Chondrocyte (in vitro differentiated cells): ENCODE results near the gene DDX49. TPM values are rescaled to one million over a fixed set of nuclear protein-coding genes. Genes with fewer than 3 reads are reported as not detected.

Source experiments
- DNase-seq: peaks from one replicate; pipeline ENCODE4 v3.0.0; 2021; ENCODE audit warnings: mixed read lengths, low spot score
- H3K27ac Mint-ChIP-seq: one replicate; pipeline ENCODE4 v1.8.0; 2021; ENCODE audit warnings: mild to moderate bottlenecking, moderate library complexity, mixed read lengths; ENCODE audit not compliant: unreplicated experiment
- H3K27me3 Mint-ChIP-seq: 2 replicates; pipeline ENCODE4 v1.8.0; 2021; ENCODE audit warnings: low read depth, mixed read lengths
- H3K36me3 Mint-ChIP-seq: 2 replicates; pipeline ENCODE4 v1.8.0; 2021; ENCODE audit warnings: low read depth, mixed read lengths
- H3K4me1 Mint-ChIP-seq: 2 replicates; pipeline ENCODE4 v1.8.0; 2021; ENCODE audit warnings: low read depth, mild to moderate bottlenecking, mixed read lengths
- H3K4me3 Mint-ChIP-seq: one replicate; pipeline ENCODE4 v1.8.0; 2021; ENCODE audit warnings: mild to moderate bottlenecking, moderate library complexity, mixed read lengths; ENCODE audit not compliant: unreplicated experiment
- H3K9me3 Mint-ChIP-seq: 2 replicates; pipeline ENCODE4 v1.8.0; 2021; ENCODE audit warnings: low read depth, mixed read lengths
- total RNA-seq: library from RNA; stranded (reverse); gene quantifications from 3 replicates; pipeline ENCODE4 v1.2.1, GENCODE V29; 2021
- TF ChIP-seq, protein P1 (sequence below): fragments of 200-600 bp; sonication (generic); IDR thresholded peaks from 2 replicates; pipeline ENCODE4 v1.5.0; 2021; ENCODE audit warnings: antibody characterized with exemption, mild to moderate bottlenecking, moderate library complexity

Gene DDX49
- total RNA-seq, 1 donor from 2014 or later, result 50.6 TPM

- DNase-seq, result no peak
- Mint-ChIP-seq H3K27me3 (no peaks in the 10 kb centered on the region), H3K4me3 (no peak overlapping the region), H3K9me3 (no peaks in the 10 kb centered on the region), H3K27ac (no peak overlapping the region), H3K4me1 (no peaks in the 10 kb centered on the region), H3K36me3 (peaks cover 23% of the 10 kb centered on the region)
- TF ChIP-seq, protein P1, sequence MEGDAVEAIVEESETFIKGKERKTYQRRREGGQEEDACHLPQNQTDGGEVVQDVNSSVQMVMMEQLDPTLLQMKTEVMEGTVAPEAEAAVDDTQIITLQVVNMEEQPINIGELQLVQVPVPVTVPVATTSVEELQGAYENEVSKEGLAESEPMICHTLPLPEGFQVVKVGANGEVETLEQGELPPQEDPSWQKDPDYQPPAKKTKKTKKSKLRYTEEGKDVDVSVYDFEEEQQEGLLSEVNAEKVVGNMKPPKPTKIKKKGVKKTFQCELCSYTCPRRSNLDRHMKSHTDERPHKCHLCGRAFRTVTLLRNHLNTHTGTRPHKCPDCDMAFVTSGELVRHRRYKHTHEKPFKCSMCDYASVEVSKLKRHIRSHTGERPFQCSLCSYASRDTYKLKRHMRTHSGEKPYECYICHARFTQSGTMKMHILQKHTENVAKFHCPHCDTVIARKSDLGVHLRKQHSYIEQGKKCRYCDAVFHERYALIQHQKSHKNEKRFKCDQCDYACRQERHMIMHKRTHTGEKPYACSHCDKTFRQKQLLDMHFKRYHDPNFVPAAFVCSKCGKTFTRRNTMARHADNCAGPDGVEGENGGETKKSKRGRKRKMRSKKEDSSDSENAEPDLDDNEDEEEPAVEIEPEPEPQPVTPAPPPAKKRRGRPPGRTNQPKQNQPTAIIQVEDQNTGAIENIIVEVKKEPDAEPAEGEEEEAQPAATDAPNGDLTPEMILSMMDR, result no peak
These were observed 9.8 kb downstream of the DDX49 start for GRCh38 chr19:18929311-18929710.

GRCh38 chr19:18931316-18932162, 12.0 kb downstream of the DDX49 start:
- no peaks in the 10 kb centered on the region for H3K27me3 Mint-ChIP-seq
- TF ChIP-seq, protein P1, result no peak
- no peaks in the 10 kb centered on the region for H3K4me1 Mint-ChIP-seq
- no peak overlapping the region for H3K4me3 Mint-ChIP-seq
- peaks cover 17% of the 10 kb centered on the region for H3K36me3 Mint-ChIP-seq
- H3K27ac Mint-ChIP-seq, result no peak overlapping the region
- DNase-seq, result no peak
- no peaks in the 10 kb centered on the region for H3K9me3 Mint-ChIP-seq

DNA sequence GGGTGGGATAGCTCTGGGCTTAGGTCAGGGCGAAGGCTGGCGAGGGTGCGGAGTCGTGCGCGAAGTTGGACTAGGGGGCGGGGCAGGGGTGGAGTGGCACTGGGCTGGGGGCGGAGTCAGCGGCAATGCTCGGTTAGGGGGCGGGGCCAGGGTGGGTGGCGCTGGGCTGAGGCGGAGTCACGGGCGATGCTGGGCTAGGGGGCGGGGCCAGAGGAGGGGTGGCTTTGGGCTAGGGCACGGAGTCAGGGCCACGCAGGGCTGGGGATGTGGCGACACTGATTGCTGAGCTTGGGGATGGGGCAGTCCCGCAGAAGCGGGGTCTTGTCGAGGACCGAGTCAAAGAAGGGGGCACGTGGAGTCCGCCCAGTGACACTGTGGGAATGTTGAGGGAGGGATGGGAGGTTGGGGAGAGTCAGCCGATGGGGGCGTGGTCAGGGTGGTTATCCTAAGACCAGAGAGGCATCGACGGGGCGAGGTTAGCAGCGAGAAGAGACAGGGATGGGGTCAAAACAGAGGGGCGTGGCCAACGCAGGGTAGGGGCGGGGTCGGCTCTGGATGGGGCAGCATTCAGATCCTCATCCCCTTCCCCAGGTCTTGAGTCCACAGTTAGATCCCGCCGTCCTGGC, 12.8 kb downstream of the DDX49 start:
- TF ChIP-seq, protein P1, result no peak
- Mint-ChIP-seq H3K4me3 (no peak overlapping the region), H3K27me3 (no peaks in the 10 kb centered on the region), H3K27ac (peak overlapping the region; percentile 51), H3K36me3 (peaks cover 16% of the 10 kb centered on the region), H3K4me1 (no peaks in the 10 kb centered on the region), H3K9me3 (no peaks in the 10 kb centered on the region)
- no peak for DNase-seq

DNA sequence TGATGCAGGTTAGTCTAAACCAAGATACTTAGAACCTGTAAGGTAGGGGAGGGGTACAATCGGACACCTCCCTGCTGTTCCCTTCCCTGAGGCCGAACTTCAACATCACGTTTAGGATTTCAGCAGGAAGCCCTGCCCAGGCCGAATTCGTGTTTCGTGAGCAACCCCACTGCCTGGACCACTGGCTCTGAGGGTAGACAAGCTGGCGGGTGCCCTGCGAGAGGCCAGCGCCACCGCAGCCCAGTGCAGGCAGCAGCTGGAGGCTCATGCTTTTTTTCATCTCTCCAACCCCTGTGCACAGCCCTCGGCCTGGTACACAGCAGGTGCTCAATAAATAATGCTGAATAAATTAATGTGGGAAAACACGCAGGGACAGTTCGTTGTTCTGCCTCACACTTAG, 13.8 kb downstream of the DDX49 start:
- Mint-ChIP-seq H3K27me3 (no peaks in the 10 kb centered on the region), H3K4me3 (no peak overlapping the region), H3K9me3 (no peaks in the 10 kb centered on the region), H3K27ac (no peak overlapping the region), H3K36me3 (peaks cover 15% of the 10 kb centered on the region), H3K4me1 (no peaks in the 10 kb centered on the region)
- TF ChIP-seq, protein P1, result no peak
- no peak for DNase-seq

GRCh38 chr19:18939163-18939562, 19.6 kb downstream of the DDX49 start:
- H3K4me3 Mint-ChIP-seq, result peak overlapping the region; percentile 89
- H3K9me3 Mint-ChIP-seq, result no peaks in the 10 kb centered on the region
- H3K27ac Mint-ChIP-seq, result no peak overlapping the region
- H3K4me1 Mint-ChIP-seq, result peaks cover 16% of the 10 kb centered on the region
- H3K27me3 Mint-ChIP-seq, result no peaks in the 10 kb centered on the region
- peaks cover 3% of the 10 kb centered on the region for H3K36me3 Mint-ChIP-seq
- DNase-seq, result no peak
- TF ChIP-seq, protein P1, result no peak
